Liver (tissue), 3 donors: Measurements from ENCODE around the gene REST.
"Not testable (repeated sequence)": the region's sequence is repeated elsewhere in the genome, so short reads cannot be mapped to it uniquely, and the experiment has no call there.

Experiments
- EGR1 ChIP-seq, 2 donors: IDR thresholded peaks; 2 replicates each; pipeline ENCODE4 v1.6.1; 2016 to 2018; ENCODE audit warnings: antibody characterized with exemption in 2 of 2, low read depth in 2 of 2
- GABPA ChIP-seq, 2 donors: IDR thresholded peaks in 1 of 2; conservative IDR thresholded peaks in 1 of 2; 2 replicates each; pipeline ENCODE4 v1.6.1; 2016; ENCODE audit warnings: antibody characterized with exemption in 2 of 2, mild to moderate bottlenecking in 1 of 2, moderate library complexity in 1 of 2
- RAD21 ChIP-seq, 2 donors: IDR thresholded peaks; 2 replicates each; pipeline ENCODE4 v1.6.1; 2016; ENCODE audit warnings: antibody characterized with exemption in 2 of 2, mild to moderate bottlenecking in 2 of 2
- TF ChIP-seq, protein P1 (sequence below): fragments of 150-350 bp; IDR thresholded peaks from 2 replicates; pipeline ENCODE4 v1.5.1; 2017; ENCODE audit warnings: improper control_type of control experiment, low read depth, low read length; ENCODE audit not compliant: missing input control
- donor health status: healthy.
- donor health status: healthy.

DNA sequence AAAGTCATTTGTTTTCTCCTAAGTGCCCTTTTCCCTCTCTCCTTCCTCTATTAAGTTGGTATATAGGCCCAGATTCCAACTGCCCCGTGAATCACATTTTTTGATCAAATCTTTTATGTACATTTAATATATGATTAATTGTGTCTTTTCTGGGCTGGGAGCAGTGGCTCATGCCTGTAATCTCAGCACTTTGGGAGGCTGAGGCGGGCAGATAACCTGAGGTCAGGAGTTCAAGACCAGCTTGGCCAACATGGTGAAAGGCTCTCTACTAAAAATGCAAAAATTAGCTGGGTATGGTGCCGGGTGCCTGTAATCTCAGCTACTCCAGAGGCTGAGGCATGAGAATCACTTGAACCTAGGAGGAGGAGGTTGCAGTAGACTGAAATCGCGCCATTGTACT lies 7.5 kb upstream of the REST start:
- TF ChIP-seq, protein P1, sequence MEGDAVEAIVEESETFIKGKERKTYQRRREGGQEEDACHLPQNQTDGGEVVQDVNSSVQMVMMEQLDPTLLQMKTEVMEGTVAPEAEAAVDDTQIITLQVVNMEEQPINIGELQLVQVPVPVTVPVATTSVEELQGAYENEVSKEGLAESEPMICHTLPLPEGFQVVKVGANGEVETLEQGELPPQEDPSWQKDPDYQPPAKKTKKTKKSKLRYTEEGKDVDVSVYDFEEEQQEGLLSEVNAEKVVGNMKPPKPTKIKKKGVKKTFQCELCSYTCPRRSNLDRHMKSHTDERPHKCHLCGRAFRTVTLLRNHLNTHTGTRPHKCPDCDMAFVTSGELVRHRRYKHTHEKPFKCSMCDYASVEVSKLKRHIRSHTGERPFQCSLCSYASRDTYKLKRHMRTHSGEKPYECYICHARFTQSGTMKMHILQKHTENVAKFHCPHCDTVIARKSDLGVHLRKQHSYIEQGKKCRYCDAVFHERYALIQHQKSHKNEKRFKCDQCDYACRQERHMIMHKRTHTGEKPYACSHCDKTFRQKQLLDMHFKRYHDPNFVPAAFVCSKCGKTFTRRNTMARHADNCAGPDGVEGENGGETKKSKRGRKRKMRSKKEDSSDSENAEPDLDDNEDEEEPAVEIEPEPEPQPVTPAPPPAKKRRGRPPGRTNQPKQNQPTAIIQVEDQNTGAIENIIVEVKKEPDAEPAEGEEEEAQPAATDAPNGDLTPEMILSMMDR, result not testable (repeated sequence)
- TF ChIP-seq GABPA (IDR thresholded peaks at IDR 0.05 in 1 of 2, conservative IDR thresholded peaks at IDR 0.05 in 1 of 2); EGR1 (IDR thresholded peaks at IDR 0.05; ENCODE audit: low read depth in 2 of 2); RAD21 (IDR thresholded peaks at IDR 0.05): not testable (repeated sequence)
